HFFc6 (cell line): Measurements from ENCODE around the gene C15orf61. TPM values are rescaled to one million over a fixed set of nuclear protein-coding genes. Genes with fewer than 3 reads are reported as not detected.

ENCODE experiments used
- DNase-seq: peaks from one replicate; pipeline ENCODE4 v3.0.0-alpha.2; 2018
- H3K27ac Mint-ChIP-seq: 2 replicates; pipeline ENCODE4 v1.8.0; 2020; ENCODE audit warnings: mild to moderate bottlenecking, mixed read lengths
- H3K27me3 Mint-ChIP-seq: 2 replicates; pipeline ENCODE4 v1.8.0; 2021; ENCODE audit warnings: mild to moderate bottlenecking, moderate library complexity, mixed read lengths; ENCODE audit not compliant: insufficient read depth
- H3K36me3 Mint-ChIP-seq: 2 replicates; pipeline ENCODE4 v1.8.0; 2021; ENCODE audit warnings: low read depth, mixed read lengths
- H3K4me1 Mint-ChIP-seq: 2 replicates; pipeline ENCODE4 v1.8.0; 2020; ENCODE audit warnings: low read depth, mixed read lengths
- H3K4me3 Mint-ChIP-seq: 2 replicates; pipeline ENCODE4 v1.8.0; 2020; ENCODE audit warnings: mild to moderate bottlenecking, moderate library complexity, mixed read lengths
- H3K9me3 Mint-ChIP-seq: 2 replicates; pipeline ENCODE4 v1.8.0; 2020; ENCODE audit warnings: mild to moderate bottlenecking, mixed read lengths
- total RNA-seq, 6 experiments: library from RNA; stranded (reverse); fragmentation: NEBNext Ultra II Directional; extraction: Animal tissue kit (Norgen Biotek cat#: 25700); gene quantifications; 2 replicates in 1 of 6; 3 replicates in 5 of 6; pipeline ENCODE4 v1.2.3, GENCODE V29; 2021
- TF ChIP-seq, protein P1 (sequence below): fragments of 200-600 bp; sonication (generic); IDR thresholded peaks from 2 replicates; pipeline ENCODE4 v1.5.0; 2021; ENCODE audit warnings: antibody characterized with exemption, mild to moderate bottlenecking

Gene C15orf61
- total RNA-seq, 6 experiments from 2014 or later: 5.1 to 7.5 (median 5.9) TPM

- H3K4me3 Mint-ChIP-seq: no peak overlapping the region
- no peak for DNase-seq
These were observed 7.6 kb downstream of the C15orf61 start for GRCh38 chr15:67528513-67528912.

DNA sequence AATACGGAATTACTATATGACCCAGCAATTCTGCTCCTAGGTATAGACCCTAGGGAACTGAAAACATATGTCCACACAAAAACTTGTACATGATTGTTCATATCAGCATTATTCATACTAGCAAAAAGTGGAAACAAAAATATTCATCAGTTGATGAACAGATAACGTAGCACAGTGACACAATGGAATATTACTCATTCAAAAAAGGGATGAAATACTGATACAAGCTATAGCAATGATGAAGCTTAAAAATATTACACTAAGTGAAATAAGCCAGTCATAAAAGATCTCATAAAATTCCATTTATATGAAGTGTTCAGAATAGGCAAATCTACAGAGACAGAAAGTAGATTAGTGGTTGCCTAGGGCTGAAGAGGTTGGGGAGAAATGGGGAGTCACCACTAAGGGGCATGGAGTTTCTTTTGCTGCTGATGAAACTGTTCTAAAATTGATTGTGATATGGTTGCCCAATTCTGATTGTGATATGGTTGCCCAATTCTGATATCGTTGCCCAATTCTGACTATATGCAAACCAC is 10.5 kb downstream of the C15orf61 start:
- Mint-ChIP-seq H3K36me3 (peaks cover 29% of the 10 kb centered on the region), H3K27ac (peak overlapping the region; percentile 89), H3K4me3 (peak overlapping the region; percentile 72), H3K27me3 (no peaks in the 10 kb centered on the region), H3K9me3 (no peaks in the 10 kb centered on the region), H3K4me1 (peaks cover 30% of the 10 kb centered on the region)
- TF ChIP-seq, protein P1, sequence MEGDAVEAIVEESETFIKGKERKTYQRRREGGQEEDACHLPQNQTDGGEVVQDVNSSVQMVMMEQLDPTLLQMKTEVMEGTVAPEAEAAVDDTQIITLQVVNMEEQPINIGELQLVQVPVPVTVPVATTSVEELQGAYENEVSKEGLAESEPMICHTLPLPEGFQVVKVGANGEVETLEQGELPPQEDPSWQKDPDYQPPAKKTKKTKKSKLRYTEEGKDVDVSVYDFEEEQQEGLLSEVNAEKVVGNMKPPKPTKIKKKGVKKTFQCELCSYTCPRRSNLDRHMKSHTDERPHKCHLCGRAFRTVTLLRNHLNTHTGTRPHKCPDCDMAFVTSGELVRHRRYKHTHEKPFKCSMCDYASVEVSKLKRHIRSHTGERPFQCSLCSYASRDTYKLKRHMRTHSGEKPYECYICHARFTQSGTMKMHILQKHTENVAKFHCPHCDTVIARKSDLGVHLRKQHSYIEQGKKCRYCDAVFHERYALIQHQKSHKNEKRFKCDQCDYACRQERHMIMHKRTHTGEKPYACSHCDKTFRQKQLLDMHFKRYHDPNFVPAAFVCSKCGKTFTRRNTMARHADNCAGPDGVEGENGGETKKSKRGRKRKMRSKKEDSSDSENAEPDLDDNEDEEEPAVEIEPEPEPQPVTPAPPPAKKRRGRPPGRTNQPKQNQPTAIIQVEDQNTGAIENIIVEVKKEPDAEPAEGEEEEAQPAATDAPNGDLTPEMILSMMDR: no peak
- peak; percentile 88 for DNase-seq

More at GRCh38 chr15:67528513-67528912, 7.6 kb downstream of the C15orf61 start:
- Mint-ChIP-seq H3K4me1 (peaks cover 43% of the 10 kb centered on the region), H3K9me3 (no peaks in the 10 kb centered on the region), H3K27me3 (no peaks in the 10 kb centered on the region), H3K36me3 (peaks cover 29% of the 10 kb centered on the region), H3K27ac (no peak overlapping the region)
- TF ChIP-seq, protein P1: no peak

GRCh38 chr15:67533873-67534272 is 12.9 kb downstream of the C15orf61 start:
- no peak for DNase-seq
- Mint-ChIP-seq H3K36me3 (peaks cover 7% of the 10 kb centered on the region), H3K9me3 (no peaks in the 10 kb centered on the region), H3K4me3 (no peak overlapping the region), H3K27ac (no peak overlapping the region), H3K4me1 (peaks cover 18% of the 10 kb centered on the region), H3K27me3 (peaks cover 2% of the 10 kb centered on the region; the same call in 1 of the 2 replicates)
- TF ChIP-seq, protein P1: no peak

GRCh38 chr15:67534360-67534759 is 13.4 kb downstream of the C15orf61 start:
- DNase-seq: no peak
- Mint-ChIP-seq H3K27me3 (peaks cover 2% of the 10 kb centered on the region; the same call in 1 of the 2 replicates), H3K4me3 (no peak overlapping the region), H3K9me3 (no peaks in the 10 kb centered on the region), H3K4me1 (peaks cover 19% of the 10 kb centered on the region), H3K36me3 (peaks cover 7% of the 10 kb centered on the region), H3K27ac (no peak overlapping the region)
- TF ChIP-seq, protein P1: no peak

DNA sequence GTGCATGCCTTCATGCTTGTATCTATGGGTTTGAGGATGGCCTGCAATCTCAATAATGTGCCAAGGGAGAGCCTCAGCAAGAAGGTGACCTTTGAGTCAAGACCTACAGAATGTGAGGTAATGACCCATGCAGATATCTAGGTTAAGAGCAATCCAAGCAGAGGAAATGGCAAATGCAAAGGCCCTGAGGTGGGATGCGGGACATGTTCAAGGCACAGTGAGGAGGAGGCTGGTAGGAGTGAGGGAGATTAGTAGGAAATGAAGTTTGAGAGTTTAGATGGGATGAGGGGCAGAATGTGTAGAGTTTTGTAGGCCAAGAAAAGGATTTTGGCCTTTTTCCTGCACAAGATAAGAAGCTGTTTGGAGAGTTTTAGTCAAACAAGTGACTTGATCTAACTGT is 16.8 kb downstream of the C15orf61 start:
- no peak for DNase-seq
- TF ChIP-seq, protein P1: no peak
- H3K27me3 Mint-ChIP-seq: peaks cover 2% of the 10 kb centered on the region; the same call in 1 of the 2 replicates
- H3K4me3 Mint-ChIP-seq: no peak overlapping the region
- no peaks in the 10 kb centered on the region for H3K9me3 Mint-ChIP-seq
- no peaks in the 10 kb centered on the region for H3K36me3 Mint-ChIP-seq
- no peak overlapping the region for H3K27ac Mint-ChIP-seq
- H3K4me1 Mint-ChIP-seq: peaks cover 13% of the 10 kb centered on the region
